GM19035 (cell line): ENCODE results near the gene CEP83.
A peak's percentile ranks its signal among the peaks of the same experiment; 100 is the strongest.
"Not testable (repeated sequence)": the region's sequence is repeated elsewhere in the genome, so short reads cannot be mapped to it uniquely, and the experiment has no call there.

Source experiments
- ATAC-seq: cut with Tn5 transposase; IDR thresholded peaks from one replicate; pipeline ENCODE4 v1.9.1; 2021; ENCODE audit not compliant: unreplicated experiment

CEP83 gene

DNA sequence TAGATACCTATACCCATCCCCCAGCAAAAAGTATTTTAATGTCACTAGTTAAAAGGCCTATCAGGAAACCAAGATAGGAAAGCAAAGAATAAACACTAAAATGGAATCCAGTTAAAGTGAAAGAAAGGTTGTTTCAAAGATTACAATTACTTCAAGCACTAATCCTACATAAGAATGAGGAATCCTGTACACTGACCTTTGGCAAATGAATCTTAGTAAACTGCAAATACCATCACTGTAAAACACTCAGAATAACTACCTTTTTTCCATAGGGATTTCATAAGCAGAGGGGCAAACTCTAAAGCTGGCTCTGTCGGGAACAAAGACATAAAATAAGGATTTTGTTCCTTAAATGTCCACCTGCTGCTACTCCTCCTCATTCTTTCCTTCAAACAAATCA is 25.9 kb downstream of the CEP83 start:
- no peak for ATAC-seq

DNA sequence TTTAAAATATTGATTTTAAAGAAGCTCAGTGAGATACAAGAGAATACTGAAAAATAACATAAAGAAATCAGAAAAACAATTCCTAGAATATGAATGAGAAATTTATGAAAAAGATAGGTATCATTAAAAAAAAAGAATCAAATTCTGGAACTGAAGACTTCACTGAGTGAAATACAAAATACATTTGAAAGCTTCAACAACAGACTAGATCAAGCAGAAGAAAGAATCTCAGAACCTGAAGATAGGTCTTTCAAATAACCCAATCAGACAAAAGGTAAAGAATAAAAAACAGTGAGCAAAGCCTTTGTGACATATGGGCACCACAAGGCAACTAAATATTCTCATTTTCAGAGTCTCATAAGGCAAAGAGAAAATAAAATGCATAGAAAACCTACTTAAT is 29.4 kb downstream of the CEP83 start:
- ATAC-seq, result no peak

DNA sequence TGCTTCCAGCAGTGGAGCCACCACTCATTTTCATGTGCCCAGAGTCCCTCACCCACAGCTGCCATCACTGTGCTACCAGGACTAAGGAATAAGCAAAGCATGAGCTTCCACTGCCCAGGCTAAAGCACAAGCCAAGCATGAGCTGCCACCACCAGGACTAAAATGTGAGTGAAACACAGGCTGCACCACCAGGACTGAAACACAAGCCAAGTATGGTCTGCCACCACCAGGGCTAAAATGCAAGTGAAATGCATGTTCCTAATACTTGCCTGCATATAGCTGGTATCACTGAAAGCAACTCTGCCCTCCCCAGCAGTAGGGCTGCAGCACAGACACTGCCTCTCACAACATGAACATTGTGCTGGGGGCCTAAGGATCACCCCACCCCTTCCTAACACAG is 30.0 kb downstream of the CEP83 start:
- no peak for ATAC-seq

DNA sequence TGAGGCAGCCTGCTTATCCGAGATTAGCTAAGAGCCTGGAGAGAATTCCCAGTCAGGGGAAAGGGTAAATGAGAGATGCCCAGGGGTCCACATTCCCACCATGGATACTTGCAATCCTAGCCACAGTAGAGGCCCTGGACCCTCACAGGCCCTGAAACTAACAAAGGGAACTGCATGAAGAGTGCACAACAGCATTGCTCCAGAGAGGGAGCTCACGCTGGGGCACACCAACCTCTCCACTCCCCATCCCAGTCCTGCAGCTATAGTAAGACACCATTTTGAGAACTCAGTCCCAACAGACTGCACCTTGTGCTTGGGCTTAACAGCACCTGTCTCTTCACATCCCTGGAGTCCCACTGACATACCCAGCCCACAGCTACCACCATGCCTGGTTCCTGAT is 30.5 kb downstream of the CEP83 start:
- ATAC-seq, result no peak

DNA sequence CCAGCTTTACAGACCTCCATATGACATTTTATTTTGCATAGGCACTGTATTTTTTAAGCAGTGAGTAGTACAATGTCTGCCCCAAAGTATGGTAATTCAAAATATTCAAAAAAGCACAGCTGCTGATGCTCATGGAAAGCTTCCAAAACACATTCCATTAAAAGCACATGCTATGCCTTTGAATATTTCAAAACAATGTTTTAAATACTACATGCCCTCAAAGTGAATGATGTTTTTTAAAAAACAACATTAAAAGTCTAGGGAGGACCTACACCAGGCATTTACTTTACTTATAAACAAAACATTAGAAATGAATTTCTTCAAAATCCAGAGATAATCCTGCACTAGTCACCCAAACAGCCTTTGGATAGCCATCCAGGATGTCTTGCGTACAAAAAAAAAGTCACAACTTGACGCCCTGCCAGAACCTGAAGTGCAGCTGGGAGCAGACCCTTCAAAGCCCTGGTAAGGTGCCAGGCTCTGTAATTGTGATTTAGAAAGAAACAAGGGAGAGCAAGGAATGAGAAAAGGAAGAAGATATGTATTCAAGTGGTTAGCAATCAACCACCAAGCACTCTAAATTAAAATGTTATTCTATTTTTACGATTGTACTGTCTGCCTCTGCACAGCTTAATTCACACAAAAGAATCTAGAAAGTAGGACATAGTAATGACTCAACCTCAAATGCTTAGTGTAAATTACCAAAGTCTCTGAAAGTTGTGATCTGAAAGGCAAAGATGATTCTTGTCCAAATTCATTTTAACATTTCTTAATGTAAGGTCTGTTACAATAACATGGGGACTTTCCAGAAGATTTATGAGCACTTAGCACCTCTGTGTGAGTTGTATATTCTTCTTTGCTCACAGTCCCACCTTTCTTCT is 31.9 kb downstream of the CEP83 start:
- ATAC-seq, result no peak

DNA sequence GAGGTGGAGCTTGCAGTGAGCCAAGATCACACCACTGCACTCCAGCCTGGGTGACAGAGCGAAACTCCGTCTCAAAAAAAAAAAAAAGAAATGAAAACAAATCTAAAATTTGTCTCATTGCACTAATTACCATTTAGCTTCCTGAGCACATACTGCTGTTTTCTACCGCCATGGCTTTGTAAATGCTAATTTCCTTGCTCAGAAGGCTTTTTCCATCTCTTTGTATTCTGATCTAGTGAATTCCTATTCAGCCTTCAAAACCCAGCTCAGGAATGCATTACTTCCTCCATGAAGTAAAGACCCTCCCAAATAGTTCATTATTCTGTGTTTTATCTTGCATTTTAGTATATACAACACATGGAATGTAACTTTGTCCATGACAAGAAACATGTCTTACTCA is 33.6 kb downstream of the CEP83 start:
- no peak for ATAC-seq

DNA sequence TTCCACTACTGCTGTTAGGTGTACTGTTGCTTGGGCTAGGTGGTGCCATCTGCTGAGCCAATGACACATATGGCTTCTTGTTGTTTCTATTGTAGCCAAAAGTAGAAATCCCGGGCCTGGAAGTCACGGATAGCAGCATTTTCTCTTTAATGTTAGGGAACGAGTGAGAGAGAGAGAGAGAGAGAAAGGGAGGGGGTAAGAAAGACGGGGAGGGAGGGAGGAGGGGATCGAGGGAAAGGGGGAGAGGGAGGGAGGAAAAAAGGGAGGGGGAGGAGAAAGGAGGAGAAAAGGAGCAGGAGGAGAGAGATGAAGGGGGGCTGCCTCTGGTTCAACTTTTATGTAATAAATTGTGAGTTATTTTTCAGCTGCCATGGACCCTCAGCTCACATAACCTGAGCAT is 34.8 kb downstream of the CEP83 start:
- ATAC-seq, result not testable (repeated sequence)

DNA sequence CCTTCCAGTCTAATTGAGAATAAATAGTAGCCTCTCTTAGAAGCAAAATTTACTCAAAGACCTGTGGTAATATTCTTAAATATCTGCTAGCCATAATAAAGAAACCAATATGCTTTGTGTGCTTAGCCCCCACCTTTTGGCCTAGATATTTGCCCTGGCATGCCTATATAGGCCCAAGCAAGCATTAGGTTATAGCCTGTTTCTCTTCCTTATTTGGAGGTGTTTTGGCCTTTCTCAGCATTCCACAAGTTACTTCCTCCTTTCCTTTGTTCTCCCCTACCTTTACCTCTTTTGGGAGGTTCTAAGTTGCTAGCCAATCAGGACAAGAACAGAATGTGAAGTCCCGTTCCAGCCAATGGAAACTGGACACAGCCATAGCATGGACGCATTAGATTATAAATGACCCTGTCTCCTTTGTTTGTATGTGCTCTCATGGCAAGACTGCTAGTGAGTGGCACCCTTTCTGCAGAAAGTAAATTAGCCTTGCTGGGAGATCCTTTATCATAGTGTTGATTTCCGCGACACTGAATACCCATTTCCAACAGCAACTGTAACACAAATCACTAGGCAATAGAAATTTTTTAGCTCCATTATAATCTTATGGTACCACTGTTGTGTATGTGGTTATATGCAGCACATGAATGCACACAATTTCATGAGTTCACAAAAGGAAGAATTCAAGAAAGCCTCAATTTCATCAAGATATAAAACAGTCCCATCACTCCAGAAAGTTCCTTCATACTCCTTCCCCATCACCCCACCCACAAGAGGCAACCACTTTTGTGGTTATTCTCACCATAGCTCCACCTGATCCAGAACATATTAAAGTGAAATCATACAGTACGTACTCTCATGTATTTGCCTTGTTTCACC is 37.6 kb downstream of the CEP83 start:
- no peak for ATAC-seq

DNA sequence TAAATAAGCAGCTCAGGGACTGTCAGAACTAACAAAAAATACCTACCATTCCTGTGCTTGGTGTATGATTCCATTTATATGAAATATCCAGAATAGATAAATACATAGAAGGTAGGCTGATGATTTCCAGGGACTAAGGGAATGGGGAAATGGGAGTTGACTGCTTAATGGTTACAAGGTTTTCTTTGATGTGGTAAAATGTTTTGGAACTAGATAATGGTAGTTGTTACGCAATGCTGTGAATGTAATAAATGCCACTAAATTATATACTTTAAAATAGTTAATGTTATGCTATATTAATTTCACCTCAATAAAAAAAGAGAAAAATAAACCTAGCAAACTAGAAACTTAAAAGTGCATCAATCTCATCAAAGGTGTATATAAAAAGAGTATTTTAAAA is 41.1 kb downstream of the CEP83 start:
- ATAC-seq, result no peak

DNA sequence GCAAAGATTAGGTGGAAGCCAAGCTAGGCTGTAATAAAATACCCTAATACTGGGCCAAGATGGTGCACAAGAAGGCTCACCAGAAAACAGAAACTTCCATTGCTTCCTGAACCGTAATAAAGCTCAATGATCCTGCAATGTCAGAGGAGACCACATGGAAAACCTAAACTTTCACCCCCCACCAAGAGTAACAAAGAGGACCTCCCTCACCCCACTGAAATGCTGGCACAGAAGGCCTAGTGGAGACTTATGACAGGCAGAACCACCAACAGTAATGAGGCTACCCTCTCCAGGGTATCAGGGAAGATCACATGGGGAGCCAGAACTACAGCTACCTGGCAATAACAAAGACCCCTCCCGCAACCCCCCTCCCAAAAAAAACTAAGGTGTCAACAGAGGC is 43.1 kb downstream of the CEP83 start:
- no peak for ATAC-seq

DNA sequence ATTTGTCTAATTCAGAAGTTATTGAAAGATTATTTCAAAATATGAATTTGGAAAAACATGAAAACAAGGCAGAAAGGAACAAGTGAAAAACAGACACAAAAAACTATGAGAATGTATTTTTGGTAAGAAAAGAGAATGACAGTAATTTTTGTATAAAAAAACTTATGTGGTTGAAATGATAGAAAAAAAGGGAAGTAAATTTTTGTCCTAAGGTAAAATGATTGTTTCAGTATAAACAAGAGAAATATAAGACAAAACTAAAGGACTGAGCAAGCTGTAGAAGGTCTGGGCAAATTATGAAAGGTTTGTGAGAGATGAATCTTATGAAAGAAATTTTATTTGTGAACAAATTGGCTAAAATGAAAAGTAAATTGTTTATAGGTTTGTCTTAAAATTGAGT is 44.6 kb downstream of the CEP83 start:
- ATAC-seq, result no peak

DNA sequence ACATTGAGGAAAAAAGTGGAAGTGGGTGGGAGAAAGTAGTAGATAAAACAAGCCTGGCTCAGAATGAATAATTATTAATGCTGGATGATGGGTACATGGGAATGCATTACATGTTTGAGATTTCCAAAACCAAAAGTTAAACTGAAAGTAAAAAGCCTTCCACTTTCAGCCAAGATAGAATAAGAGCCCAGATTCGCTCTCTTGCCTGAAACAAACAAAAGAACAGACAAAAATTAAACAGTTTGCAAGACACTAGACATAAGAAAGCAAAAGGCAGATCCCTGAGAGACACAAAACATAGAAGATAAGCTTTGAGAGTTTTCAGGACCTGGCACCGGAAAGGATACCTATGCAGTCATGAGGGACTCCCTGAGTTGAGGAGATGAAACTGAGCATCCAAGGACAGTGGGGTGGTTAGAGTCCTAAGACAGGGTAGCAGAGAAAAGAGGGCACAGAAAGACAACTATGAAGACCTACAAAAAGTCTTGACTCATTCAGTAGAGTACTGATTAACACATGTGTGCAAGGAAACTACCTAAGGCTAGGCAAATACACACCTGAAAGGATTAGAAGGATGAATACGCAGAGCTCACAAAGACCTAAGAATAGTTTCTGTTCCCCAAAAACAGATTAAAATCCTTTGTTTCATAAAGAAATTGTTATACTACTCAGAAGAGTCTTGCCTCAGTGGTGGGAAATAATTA is 54.1 kb downstream of the CEP83 start:
- ATAC-seq, result peak; percentile 69

DNA sequence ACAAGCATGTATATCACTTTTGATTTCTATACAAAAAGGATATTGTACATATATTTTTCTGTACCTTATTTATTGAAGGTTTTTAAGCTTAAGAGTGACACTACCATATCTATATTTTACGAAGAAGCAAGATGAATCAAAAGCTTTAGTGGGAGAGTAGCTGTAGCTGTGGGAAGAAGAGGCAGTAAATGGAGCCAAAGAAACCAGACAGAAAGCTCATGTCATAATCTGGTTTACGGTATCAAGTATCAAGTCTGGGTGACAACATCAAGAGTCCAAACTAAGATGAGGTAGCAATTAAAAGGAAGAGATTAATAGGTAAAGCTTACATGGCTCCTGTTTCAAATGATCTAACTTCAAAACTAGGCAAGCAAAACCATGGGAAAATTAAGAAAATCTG is 54.8 kb downstream of the CEP83 start:
- ATAC-seq, result no peak

DNA sequence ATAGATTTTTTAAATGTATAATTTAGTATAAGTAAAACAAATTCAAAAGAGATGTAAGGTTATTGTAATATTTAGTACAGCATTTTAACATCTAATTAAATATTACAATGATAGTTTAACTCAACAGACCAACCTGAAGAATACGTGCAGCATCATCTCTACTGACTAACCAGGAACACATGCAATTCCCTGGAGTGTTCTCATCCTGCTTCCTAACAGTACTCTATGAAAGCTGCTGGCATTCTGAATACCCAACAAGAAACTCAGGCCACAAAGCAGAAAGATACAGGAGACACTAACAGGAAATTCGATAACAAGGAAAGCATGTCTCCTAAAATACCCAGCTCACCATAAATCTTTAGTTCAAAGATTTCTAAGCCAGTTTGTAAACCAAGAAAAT is 58.3 kb downstream of the CEP83 start:
- no peak for ATAC-seq

DNA sequence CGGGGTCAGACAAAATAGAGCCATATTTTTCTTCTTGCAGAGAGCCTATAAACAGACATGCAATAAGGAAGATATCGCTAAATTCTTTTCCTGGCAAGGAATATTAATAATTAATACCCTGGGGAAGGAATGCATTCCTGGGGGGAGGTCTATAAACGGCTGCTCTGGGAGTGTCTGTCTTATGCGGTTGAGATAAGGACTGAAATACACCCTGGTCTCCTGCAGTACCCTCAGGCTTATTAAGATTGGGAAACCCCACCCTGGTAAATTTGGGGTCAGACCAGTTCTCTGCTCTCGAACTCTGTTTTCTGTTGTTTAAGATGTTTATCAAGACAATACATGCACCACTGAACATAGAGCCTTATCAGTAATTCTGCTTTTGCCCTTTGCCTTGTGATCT is 61.0 kb downstream of the CEP83 start:
- not testable (repeated sequence) for ATAC-seq

DNA sequence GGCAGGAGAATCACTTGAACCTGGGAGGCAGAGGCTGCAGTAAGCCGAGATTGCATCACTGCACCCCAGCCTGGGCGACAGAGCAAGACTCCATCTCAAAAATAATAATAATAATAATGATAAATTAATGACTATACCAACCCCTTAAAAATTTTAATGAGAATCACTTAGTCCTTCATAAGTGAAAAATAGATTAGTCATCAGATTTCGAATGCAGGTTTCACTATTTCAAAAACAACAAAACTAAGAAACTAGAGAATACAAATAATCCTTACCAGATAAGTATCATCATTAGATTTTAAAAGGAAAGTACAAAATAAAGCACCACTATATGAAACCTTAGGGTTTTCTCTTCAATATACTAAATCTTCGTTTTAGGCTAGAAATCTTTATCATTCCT is 62.3 kb downstream of the CEP83 start:
- ATAC-seq, result no peak

DNA sequence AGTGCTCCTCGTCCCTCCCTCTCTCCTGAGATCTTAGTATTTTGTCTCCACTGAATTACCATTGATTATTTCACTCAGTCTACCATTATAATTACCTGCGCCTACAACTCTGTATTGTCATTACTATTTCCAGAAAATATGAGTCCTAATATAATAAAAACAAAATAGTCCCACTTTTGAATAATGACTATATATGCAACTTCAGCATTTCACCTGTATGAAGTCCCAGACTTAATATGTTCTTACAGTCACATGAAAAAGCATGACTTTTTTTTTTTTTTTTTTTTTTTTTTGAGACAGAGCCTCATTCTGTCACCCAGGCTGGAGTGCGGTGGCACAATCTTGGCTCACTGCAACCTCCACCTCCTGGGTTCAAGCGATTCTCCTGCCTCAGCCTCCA is 63.7 kb downstream of the CEP83 start:
- not testable (repeated sequence) for ATAC-seq

DNA sequence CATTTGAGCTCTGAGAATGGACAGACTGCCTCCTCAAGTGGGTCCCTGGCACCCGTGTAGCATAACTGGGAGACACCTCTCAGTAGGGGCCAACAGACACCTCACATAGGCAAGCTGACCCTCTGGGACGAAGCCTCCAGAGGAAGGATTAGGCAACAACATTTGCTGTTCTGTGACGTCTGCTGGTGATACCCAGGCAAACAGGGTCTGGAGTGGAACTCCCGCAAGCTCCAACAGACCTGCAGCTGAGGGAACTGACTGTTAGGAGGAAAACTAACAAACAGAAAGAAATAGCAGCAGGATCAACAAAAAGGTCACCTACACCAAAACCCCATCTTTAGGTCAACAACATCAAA is 69.6 kb downstream of the CEP83 start:
- no peak for ATAC-seq

DNA sequence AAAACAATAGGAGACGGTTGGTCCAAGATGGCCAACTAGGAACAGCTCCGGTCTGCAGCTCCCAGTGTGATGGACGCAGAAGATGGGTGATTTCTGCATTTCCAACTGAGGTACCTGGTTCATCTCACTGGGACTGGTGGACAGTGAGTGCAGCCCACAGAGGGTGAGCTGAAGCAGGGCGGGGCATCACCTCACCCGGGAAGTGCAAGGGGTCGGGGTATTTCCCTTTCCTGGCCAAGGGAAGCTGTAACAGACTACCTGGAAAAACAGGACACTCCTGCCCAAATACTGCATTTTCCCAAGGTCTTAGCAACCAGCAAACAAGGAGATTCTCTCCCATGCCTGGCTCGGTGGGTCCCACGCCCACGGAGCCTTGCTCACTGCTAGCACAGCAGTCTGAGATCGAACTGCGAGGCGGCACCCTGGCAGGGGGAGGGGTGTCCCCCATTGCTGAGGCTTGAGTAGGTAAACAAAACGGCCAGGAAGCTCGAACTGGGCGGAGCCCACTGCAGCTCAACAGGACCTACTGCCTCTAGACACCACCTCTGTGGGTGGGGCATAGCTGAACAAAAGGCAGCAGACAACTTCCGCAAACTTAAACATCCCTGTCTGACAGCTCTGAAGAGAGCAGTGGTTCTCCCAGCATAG is 70.1 kb downstream of the CEP83 start:
- not testable (repeated sequence) for ATAC-seq

DNA sequence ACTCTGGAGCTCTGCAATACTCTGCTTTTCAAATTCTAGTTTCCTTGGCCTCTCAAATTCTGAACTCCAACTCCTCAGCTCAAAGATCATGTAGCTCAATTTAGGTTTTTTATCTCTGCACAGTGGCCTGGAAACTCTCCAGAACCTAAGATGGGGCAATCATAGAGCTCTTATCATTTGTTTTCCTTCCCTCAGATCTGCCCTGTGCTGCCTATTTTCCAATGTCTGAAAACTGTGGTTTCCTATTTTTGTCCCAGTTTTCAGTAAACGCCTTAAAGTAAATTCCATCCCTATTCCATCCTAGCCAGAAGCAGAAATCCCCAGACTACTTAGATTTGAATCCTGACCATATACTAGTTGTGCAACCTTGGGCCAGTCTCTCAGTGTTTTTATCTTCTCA is 73.2 kb downstream of the CEP83 start:
- ATAC-seq, result no peak

DNA sequence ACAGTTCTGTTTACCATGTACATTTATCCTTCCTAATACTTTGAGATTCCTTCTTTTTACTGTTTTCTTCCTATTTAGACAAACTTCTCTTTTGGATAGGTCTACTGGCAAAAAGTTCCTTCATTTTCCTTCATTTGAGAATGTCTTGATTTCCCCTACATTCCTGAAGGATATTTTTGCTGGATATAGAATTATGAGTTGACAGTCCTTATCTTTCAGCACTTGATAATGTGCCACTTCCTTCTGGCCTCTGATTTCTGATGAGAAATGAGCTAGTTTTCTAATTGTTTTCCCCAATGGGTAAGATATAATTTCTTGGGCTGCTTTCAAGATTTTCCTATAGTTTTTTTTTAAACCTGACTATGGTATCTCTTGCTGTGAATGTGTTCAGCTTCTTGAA is 75.6 kb downstream of the CEP83 start:
- no peak for ATAC-seq
